GM19438 (cell line): Measurements from ENCODE around the gene EPHB4.
"Not testable (repeated sequence)": the region's sequence is repeated elsewhere in the genome, so short reads cannot be mapped to it uniquely, and the experiment has no call there.

Source experiments
- ATAC-seq: cut with Tn5 transposase; IDR thresholded peaks from one replicate; pipeline ENCODE4 v1.9.1; 2021; ENCODE audit warnings: low read depth; ENCODE audit not compliant: unreplicated experiment

Gene EPHB4

DNA sequence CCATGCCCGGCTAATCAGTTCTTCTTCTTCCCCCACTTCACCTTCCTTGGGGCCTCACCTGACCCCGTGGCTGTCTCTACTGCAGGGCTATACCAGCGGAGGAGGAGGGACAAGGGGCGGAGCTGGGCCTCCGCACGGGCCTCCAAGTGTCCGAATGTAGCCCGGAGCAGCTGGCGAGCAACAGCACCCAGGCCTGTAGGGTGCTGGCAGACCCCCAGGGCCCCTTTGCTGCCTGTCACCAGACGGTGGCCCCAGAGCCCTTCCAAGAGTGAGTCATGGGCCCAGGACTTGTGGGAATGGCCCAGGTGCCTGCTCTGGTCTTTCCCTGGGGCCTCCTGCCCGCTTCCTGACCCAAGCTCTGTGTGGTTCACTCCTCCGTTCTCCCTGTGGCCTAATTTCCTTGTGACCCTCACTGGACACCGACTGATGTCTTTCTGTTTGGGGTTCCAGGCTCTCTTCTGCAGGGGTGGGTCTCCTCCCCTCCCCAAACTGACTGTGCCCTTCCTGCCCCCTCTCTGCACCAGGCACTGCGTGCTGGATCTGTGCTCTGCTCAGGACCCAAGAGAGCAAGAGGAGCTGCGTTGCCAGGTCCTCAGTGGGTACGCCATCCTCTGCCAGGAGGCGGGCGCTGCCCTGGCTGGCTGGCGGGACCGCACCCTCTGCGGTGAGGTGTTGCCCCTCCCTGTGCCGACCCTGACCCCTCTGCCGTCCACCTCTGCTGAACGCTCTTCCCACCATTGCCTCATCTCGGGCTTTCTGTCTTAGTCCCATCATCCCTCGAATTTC lies 35.2 kb downstream of the EPHB4 start:
- no peak for ATAC-seq

GRCh38 chr7:100789055-100789454 lies 38.3 kb downstream of the EPHB4 start:
- ATAC-seq: no peak

- no peak for ATAC-seq
Measured at GRCh38 chr7:100786323-100786722, 41.0 kb downstream of the EPHB4 start.

DNA sequence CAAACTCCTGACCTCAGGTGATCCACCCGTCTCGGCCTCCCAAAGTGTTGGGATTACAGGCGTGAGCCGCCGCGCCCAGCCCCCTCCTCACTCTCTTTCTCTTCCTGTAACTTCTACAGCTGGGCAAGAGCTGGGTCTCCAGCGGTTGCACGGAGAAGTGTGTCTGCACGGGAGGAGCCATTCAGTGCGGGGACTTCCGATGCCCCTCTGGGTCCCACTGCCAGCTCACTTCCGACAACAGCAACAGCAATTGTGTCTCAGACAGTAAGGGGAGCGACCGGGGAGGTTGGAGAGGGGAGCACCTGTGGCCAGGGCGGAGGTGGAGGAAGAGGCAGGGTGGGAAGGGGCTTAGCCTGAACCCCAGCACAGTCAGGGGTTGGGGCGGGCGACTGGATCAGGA lies 41.4 kb downstream of the EPHB4 start:
- ATAC-seq: no peak

DNA sequence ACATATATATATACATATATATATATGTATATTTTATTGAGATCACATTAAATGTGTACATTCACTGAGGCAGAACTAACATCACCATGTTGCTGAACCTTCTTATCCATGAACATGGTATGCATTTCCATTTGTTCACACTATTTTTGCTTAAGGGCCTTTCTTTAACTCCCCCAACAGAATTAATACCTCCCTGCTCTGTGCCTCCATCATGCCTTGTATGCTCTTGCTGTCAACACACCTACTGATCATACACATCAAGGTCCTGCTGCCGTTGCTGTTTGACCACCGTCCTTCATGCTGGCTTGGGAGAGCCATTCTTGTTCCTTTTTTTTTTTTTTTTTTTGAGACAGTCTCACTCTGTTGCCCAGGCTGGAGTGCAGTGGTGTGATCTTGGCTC lies 43.5 kb downstream of the EPHB4 start:
- ATAC-seq: no peak

GRCh38 chr7:100781255-100781654 lies 46.1 kb downstream of the EPHB4 start:
- no peak for ATAC-seq

- ATAC-seq: no peak
Measured at GRCh38 chr7:100779359-100779758, 48.0 kb downstream of the EPHB4 start.

DNA sequence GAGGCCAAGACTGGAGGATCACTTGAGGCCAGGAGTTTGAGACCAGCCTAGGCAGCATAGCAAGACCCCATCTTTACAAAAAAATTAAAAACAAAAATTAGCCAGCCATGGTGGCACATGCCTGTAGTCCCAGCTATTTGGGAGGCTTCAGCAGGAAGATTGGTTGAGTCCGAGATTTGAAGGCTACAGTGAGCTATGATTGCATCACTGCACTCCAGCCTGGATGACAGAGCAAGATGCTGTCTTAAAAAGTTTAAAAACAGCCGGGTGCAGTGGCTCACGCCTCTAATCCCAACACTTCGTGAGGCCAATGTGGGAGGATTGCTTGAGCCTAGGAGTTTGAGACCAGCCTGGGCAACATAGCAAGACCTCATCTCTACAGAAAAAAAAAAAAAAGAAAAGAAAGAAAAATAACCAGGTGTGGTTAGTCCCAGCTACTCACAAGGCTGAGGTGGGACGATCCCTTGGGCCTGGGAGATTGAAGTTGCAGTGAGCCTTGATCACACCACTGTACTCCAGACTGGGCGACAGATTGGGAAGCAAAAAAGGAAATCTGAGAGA lies 49.2 kb downstream of the EPHB4 start:
- no peak for ATAC-seq

DNA sequence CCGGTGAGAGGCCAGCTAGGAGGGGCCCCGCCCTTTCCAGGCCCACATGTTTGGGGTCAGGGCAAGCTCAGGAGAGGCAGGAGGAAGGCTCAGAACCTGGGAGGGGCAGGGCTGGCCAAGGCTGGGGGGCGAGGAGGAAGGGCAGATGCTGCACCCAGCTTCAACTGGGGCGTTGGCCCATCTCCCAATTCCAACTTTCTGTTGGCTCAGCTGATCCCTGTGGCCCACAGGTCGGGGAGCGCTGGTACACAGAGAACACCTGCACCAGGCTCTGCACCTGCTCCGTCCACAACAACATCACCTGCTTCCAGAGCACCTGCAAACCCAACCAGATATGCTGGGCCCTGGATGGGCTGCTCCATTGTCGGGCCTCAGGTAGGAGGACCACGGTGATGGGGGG lies 53.8 kb downstream of the EPHB4 start:
- no peak for ATAC-seq

DNA sequence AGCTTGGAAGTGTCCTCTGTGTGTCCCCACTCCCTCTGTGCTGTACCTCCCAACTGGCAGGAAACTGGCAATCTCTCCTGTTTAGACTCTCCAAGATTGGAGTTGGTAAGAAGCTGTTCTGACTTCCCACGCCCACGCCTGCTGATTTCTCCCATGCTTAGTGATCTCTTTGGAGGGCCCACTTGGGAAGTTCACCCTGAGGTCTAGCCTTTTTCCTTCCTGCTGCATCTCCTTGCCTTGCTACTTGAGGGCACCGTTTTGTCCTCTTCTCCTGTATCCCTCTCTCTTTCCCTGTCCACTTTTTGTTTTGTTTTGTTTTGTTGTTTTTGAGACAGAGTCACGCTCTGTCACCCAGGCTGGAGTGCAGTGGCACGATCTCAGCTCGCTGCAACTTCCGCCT lies 58.5 kb downstream of the EPHB4 start:
- no peak for ATAC-seq

DNA sequence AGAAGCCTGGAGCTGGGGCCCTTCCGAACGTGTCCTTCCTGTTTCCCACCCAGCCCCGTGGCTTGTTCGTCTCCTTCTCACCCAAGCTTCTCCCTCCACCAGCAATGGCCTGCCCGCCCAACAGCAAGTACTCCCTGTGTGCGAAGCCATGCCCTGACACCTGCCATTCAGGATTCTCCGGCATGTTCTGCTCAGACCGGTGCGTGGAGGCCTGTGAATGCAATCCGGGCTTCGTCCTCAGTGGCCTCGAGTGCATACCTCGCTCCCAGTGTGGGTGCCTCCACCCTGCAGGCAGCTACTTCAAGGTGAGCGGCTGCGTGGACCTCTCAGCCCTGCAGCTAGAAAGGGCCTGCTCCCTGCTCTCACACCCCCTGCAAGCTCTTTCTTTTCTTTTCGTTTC lies 62.1 kb downstream of the EPHB4 start:
- ATAC-seq: no peak

DNA sequence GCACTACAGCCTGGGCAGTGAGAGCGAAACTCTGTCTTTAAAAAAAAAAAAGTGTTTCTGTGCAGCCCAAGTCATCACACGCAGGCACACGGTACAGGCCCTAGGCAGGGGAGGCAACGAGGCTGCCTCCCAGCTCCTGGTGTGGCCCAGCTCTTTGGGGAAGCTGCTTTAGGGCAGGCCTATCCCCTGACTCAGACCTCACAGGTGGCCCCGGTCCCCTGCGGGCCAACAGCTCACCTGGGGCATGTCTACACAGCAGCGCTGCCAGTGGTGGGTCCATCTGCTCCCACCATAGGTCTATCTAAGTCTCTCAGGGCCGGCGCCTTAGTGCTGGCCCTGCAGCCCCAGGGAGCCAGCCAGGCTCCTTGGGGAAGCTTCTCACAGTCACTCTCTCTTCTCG lies 62.5 kb downstream of the EPHB4 start:
- ATAC-seq: no peak

DNA sequence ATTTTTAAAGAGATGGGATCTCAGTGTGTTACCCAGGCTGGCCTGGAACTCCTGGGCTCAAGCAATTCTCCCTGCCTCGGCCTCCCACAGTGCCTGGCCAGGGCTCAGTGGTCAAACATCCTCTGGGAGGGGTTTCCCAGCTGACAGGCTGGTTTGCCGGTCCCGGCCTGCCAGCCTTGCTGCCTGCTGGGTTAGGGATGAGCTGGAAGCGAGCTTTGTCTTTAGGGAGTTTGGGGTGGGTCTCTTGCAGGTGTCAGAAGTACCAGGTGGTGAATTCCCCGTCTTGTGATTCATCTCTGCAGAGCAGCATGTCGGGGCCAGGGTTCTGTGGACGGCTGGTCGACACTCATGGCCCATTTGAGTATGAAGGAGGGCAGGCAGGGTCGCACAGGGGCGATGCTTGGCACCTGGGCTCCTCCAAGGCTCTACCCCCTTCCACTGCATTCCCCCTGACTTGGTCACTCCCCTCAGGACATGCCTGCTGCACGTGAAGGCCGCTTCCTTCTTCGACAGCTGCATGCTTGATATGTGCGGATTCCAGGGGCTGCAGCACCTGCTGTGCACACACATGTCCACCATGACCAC lies 63.7 kb downstream of the EPHB4 start:
- no peak for ATAC-seq

DNA sequence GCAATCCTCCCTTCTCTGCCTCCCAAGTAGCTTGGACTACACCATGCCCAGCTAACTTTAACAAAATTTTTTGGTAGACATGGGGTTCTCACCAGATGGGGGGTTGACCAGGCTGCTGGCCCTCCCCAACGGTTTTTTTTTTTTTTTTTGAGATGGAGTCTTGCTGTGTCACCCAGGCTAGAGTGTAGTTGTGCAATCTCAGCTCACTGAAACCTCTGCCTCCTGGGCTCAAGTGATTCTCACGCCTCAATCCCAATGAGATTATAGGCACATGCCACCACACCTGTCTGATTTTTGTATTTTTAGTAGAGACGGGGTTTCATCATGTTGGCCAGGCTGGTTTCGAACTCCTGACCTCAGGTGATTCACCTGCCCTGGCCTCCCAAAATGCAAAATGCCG lies 64.5 kb downstream of the EPHB4 start:
- not testable (repeated sequence) for ATAC-seq

DNA sequence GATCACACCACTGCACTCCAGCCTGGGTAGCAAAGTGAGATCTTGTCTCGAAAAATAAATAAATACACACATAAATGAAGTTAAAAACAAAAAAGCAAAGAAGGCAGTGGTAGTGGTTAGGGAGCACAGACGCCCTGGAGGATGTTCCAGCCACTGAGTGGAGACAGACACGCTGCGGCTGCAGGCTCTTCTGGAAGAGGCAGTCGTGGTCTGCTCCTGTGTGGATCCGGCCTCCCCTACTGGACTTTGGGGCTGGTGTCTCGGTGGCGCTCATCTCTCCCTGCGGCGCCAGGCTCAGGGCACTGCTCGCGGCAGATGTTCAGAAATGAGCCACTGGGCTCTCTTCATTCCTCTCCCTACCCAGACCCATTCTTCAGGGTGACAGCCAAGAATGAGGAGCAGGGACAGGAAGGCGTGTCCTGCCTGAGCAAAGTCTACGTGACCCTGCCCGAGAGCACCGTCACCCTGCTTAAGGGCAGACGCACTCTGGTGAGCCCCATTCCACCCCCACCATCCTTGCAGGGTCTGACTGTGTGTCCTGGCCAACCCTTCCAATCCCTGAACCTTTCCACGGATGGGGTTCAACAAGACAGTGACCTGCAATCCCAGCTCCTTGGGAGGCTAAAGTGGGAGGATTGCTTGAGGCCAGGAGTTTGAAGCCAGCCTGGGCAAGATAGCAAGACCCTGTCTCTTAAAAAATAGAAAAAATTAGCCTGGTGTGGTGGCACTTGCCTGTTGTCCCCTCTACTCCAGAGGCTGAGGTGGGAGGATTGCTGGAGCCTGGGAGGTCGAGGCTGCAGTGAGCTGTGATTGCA lies 67.8 kb downstream of the EPHB4 start:
- no peak for ATAC-seq

- ATAC-seq: no peak
Measured at GRCh38 chr7:100753750-100754149, 73.6 kb downstream of the EPHB4 start.

DNA sequence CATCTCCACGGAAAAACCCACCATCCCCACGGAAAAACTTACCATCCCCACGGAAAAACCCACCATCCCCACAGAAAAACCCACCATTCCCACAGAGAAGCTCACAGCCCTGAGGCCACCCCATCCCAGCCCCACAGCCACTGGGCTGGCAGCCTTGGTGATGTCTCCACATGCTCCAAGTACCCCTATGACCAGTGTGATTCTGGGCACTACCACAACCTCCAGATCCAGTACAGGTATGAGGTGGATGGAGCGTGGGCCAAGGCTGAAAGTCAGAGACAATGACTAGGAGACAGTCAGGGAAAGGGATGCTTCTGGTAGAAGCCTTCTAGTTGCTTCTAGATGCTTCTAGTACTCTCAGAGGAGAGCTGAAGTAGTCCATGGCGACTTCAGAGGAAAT lies 74.3 kb downstream of the EPHB4 start:
- no peak for ATAC-seq
